HG02970 (cell line): ENCODE results near the gene HOPX.
"Not testable (repeated sequence)": the region's sequence is repeated elsewhere in the genome, so short reads cannot be mapped to it uniquely, and the experiment has no call there.

Source experiments
- ATAC-seq: cut with Tn5 transposase; IDR thresholded peaks from one replicate; pipeline ENCODE4 v1.9.1; 2021; ENCODE audit warnings: mild to moderate bottlenecking, moderate library complexity, moderate number of reproducible peaks; ENCODE audit not compliant: unreplicated experiment, low FRiP score

HOPX gene

DNA sequence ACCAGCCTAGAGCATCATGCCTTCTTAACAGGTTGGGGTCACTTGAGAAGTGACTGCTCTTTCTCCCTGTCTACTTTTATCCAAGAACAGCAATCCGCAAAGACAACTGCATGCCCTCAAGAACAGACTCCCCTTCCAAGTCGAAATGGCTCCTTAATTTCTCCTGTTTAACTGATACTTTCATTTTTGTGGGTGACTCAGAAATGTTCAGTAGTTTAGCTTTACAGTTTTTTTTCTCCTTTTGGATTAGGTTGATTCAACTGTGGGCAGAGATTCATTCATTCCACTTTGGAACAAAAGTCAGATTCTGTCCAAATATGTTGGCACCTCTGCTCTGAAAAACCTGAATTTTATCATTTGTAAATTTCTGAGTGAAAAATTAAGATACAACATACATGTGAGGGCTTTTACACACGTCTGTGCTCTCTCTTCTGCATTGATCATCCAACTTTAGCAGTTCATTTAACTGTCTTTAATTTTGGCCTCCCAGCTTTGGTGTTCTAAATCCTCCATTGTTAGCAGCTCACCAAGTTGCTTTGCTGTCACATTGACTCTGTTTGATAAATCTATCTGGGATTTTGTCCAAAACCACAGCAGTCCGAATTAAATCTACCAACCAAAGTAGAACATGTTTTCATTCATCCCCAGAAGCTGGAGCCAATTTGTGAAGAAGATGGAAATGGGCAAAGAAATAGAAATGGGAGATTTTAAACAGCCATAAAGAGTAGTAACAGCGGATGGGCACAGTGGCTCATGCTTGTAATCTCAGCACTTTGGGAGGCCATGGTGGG lies 50.0 kb downstream of the HOPX start:
- no peak for ATAC-seq

DNA sequence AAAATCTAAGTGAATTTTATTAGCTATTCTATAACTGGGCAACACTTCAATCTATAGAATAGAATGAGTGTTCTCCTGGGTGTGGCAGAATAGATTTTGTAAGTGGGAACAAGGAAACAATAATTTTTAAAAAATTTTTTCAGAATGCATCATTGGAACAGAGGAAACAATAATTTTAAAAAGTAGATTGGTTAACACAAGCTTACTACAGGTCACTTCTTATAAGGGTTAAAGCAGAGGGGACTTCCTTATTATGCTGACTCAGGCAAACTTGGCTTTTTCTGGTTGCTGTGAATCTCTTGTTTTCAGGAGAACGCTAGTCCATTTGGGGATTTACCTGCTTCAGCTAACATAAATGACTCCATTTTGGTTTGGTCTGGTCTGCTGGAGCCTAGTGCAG lies 52.5 kb downstream of the HOPX start:
- ATAC-seq: no peak

DNA sequence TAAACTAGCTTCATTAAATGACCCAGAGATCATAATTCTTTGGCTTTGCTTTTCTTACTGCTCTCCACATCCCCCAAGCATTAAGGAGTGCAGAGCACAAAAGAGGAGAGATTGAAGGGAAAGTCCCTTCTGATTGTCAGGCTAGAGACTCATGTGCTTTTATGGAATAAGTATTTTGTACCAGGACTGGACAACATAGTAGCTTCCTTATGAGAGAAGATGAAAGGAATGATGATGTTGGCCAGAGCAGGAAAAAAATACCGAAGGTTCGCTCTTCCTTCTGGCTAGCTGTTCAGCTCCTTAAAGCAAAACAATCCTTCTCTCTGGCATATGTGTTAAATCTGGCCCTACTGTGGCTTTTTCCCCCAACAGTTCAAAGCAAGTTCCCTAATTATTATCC lies 53.1 kb downstream of the HOPX start:
- ATAC-seq: no peak

DNA sequence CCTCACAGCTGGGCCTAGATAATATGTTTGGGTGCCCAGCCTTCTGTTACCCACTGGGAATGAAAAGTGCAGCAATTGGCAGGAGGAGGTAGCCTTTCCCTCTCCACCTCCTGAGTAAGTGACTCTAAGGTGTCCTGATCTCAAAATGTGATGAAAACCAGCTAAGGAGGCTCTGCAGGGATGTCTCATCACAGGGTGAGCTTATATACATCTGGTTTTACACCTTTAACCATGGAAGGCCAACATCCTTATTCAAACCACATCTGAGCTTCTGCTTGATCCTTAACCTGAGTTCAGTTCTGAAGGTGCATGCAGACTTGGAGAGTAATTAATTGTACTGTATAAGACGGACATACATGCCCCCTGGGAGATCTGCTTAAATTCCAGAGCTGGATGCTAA lies 53.7 kb downstream of the HOPX start:
- ATAC-seq: no peak

DNA sequence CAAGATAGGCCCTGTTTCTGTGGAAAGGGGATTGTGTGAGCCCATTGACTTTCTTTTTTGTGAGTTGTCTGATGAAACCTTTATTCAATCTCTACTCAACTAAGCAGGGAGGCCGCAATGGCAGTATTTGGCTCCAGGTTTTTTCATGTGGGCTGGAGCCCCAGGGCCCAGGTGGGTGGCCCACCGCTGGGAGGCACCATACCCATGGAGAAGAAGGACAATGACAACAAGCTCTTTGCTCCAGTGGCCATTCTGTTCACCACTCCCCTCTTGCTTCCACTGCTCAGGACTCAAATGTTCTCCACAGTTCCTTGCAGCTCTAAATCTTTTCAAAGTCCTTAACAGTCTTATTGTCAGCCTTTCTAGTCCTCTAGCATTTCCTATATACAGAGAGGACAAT lies 54.1 kb downstream of the HOPX start:
- no peak for ATAC-seq

DNA sequence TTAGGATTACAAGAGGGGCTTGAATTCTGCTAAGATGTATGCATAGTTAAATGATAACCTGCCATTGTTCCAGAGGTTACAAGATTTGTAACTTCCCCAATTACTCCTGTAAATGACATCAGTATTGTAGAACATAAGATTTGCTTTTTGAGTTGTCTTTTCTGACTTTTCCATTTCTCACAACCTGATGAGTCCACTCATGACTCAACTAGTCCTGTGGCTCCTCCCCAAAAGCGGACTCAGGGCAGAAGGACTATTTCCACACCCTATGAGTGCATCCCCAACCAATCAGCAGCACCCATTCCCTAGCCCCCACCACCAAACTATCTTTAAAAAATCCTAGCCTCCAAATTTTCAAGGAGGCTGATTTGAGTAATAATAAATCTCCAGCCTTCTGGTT lies 54.7 kb downstream of the HOPX start:
- no peak for ATAC-seq

DNA sequence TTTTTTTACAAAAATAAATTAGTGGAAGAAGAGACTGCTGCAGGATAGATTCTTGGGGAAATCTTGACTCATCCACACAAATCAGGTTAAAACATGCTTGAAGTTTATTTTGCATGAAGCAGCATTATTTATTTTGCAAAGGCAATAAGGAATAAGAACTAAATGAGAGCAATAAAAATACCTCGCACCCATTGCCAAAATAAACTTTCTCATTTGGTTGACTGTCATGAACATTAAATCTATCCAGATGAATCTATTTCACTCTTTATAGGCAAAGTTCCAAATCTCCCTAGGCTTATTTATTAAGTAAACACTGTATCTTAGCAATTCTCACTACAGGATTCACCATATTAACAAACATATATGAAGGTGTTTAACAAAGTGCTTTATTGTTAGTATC lies 58.9 kb downstream of the HOPX start:
- ATAC-seq: no peak

DNA sequence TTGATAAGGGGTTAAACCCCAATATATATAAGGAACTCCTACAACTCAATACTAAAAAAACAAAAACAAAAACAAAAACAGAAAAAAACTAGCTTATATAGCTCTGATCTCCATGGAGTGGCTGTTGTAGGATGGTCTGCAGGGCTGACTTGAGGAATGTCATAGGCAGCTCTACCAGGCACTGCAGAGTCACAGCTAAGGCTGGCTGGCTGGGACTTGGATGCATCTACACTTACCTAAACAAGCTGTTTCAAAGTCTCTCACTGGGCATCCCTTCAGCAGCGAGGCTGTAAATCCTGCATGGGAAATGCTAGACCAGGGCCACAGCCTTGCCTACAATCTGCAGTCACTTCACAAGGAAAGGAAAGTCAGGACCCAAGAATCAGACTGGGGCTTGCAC lies 61.3 kb downstream of the HOPX start:
- no peak for ATAC-seq

DNA sequence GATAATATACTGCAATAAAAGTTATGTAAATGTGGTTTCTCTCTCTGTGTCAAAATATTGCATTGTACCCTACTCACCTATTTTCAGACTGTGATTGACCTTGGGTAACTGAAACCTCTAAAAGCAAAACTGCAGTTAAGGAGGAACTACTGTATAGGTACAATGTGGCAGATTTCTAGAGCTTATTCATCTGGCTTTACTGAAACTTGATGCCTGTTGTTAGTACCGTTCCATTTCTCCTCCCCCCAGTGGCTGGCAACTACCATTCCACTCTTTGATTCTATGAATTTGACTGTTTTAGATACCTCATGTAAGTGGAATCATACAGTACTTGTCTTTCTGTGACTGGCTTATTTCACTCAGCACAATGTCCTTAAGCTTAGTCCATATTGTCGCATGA lies 61.9 kb downstream of the HOPX start:
- ATAC-seq: no peak

DNA sequence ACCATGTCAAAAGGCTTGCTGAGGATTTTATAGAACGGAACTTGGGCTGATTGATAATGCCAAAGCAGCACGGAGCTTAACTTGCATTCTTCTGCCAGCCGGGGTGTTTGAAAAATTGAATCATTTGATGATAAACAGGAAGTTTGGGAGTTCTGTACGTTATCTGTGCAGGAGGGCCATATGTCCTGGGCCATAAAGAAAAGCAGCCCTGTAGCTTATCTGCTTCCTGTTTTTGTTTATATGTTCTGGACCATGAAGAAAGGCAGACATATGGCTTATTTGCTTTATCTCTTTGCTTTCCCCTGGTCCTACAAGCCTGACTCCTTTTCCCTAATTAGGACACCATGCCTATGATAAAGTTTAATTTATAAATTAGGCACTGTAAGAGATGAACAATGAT lies 62.4 kb downstream of the HOPX start:
- ATAC-seq: no peak

DNA sequence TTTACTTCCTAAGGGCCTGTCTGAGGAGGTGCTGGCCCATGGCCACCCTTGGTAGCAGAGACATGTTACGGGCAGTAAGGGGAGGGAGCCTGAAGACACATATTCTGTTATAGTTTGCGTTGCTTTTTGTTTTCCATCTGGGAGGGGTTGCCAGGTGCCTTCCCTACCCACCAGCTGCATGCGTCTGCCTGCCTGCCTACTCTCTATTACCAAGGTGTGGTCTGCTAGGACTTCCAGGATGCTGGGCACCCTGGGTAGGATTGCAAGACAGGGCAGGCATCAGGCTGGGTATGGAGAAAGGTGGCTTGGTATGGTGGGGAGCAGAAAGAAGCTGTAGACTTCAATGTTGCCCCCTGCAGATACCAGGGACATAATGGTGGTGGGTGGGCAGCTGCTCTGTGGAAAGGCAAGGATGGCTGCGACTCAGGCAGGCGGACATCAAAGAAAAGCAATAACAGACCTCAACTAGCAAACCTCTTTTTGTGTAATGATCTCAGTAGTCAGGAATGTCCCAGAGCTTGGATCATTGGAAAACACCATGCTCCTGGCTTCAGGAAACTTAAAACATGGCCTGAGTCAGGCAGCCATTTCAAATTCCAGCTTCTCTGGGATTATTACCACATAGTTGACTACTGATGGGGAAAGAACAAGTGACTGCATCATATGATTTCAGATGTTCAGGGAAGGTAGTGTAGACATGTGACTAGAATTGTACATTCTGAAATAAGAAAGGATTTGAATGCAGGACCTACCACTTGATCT lies 67.8 kb downstream of the HOPX start:
- no peak for ATAC-seq

DNA sequence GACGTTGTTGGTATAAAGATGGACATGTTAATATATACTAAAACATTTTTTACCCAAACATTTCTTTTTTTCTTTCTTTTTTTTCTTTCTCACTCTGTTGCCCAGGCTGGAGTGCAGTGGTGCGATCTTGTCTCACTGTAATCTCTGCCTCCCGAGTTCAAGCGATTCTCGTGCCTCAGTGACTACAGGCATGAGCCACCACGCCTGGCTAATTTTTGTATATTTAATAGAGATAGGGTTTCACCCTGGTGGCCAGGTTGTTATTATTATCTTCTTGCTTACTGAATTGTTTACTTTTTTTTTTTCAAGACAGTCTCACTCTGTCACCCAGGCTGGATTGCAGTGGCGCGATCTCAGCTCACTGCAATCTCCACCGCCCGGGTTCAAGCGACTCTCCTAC lies 68.8 kb downstream of the HOPX start:
- no peak for ATAC-seq

DNA sequence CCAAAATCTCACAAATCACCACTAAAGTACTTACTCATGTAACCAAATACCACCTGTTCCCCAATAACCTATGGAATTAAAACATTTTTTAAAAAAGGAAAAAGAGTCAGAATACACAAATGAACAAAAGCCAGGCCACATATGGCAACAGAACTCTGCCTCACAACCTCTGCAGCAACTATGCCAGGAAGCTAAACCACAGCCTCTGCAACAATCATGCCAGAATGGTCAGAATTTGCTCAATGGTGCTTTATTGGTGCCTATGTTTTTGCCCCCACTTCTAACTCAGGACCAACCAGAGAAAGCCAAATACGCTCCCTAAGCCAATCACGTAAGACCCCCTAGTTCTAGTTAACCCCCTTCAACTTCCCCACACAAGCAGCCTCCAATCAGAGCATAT lies 69.6 kb downstream of the HOPX start:
- ATAC-seq: no peak

DNA sequence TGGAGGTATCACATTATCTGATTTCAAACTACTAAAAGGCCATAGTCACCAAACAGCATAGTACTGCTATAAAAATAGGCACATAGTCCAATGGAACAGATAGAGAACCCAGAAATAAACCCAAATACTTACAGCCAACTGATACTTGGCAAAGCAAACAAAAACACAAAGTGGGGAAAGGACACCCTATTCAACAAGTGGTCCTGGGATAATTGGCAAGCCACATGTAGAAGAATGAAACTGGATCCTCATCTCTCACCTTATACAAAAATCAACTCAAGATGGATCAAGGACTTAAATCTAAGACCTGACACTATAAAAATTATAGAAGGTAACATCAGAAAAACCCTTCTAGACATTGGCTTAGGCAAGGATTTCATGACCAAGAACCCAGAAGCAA lies 70.9 kb downstream of the HOPX start:
- not testable (repeated sequence) for ATAC-seq

DNA sequence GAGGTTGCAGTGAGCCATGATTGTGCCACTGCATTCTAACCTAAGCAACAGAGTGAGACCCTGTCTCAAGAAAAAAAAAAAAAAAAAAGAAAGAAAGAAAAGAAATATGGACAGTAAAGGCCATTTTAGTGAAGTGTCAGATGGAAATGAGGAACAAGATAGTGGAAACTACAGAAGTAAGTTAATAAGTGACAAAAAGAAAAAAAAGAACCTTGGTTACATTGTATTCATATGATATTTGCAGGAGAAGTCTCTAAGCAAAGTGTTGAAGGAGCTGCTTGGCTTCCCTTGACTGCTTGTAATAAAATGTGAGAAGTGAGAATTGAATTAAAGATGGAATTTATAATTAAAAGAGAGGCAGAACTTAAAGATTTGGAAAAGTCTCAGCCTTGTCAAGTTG lies 73.2 kb downstream of the HOPX start:
- ATAC-seq: no peak

DNA sequence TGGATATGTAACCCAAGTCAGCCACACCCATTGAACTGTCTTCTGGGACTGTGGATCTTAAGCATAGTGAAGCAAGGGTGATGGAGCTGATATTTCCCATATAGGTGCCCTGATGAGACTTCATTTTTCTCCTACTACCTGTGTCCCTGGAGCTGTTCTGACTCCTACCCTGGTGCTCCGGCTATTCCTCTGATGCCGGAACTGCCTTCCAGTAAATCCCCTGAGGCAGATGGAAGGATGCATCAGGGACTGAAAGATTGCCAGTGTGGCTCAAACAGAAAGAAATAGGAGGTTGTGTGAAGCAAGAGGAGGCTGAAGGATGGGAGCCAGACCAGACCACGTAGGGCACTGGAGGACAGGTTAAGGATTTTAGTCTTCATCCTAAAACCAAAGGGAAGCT lies 74.7 kb downstream of the HOPX start:
- no peak for ATAC-seq

DNA sequence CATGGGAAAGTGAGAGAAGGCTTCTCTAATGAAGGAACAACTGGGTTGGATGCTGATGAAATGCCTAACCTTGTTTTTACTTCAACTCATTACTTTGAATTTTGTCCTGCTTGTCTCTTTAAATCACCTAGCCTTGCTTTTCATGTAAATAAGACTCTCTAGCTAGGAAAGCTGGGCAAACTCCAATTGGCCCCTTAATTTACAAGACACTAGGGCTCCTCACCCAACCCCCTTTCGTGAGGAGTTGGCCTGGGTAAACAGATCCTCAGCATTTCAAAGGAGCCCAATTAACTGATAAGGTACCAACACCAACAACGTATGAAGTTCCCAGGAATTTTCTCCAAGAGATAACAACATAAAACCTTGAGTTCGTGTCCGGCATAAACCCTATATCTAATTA lies 75.6 kb downstream of the HOPX start:
- not testable (repeated sequence) for ATAC-seq

DNA sequence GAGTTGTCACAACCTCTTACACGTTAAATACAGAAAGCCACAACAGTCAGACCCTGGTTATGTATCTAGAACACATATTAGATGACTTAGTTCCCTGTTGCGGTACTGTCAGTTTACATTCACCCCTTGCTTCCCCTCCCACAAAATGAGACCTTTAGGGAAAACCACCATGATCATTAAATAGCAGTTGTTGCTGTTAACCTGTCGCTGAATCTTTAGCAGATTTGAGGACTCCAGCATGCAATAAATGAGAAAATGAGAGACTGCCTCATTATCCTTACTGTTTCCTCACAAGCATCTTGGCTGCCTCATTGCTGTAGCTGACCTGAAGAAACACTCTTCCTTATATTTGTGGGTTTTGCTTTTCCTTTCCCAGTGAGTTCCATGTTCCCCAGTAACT lies 77.8 kb downstream of the HOPX start:
- ATAC-seq: no peak
